PFSK-1 (cell line): ENCODE measurements around the gene POLA1. TPM values are rescaled to one million over a fixed set of nuclear protein-coding genes. Genes with fewer than 3 reads are reported as not detected.

ENCODE experiments used
- FOXP2 ChIP-seq: optimal IDR thresholded peaks from 2 replicates; pipeline ENCODE3; 2011; ENCODE audit warnings: borderline replicate concordance, control low read depth, inconsistent platforms; ENCODE audit not compliant: insufficient read depth; ENCODE audit errors: extremely low read length, extremely low read depth
- POLR2AphosphoS5 ChIP-seq: IDR thresholded peaks from 2 replicates; pipeline ENCODE4 v1.6.1; 2012; ENCODE audit warnings: low read depth, mild to moderate bottlenecking, control low read depth, low read length, moderate library complexity
- SIN3A ChIP-seq: IDR thresholded peaks from 2 replicates; pipeline ENCODE4 v1.6.1; 2012; ENCODE audit warnings: mild to moderate bottlenecking, low read length, moderate library complexity, borderline replicate concordance; ENCODE audit not compliant: insufficient read depth
- TAF1 ChIP-seq: IDR thresholded peaks from 2 replicates; pipeline ENCODE4 v1.6.1; 2012; ENCODE audit warnings: low read length, control low read depth, borderline replicate concordance; ENCODE audit not compliant: insufficient read depth
- polyA plus RNA-seq: library from polyadenylated mRNA; unstranded; fragments of >200 nt; gene quantifications from one replicate; pipeline ENCODE4 v1.2.1, GENCODE V29; 2012; ENCODE audit warnings: low read depth, missing spikeins; ENCODE audit not compliant: insufficient read length
- TF ChIP-seq, protein P1 (sequence below), 2 experiments: IDR thresholded peaks; 2 replicates each; pipeline versions ENCODE4 v1.6.1 to v1.8.0; 2011 to 2012; ENCODE audit warnings: low read depth in 2 of 2, low read length in 2 of 2, control low read depth in 1 of 2, inconsistent platforms in 1 of 2, mild to moderate bottlenecking in 1 of 2, moderate library complexity in 1 of 2; ENCODE audit not compliant: insufficient read depth in 1 of 2

POLA1 gene, protein sequence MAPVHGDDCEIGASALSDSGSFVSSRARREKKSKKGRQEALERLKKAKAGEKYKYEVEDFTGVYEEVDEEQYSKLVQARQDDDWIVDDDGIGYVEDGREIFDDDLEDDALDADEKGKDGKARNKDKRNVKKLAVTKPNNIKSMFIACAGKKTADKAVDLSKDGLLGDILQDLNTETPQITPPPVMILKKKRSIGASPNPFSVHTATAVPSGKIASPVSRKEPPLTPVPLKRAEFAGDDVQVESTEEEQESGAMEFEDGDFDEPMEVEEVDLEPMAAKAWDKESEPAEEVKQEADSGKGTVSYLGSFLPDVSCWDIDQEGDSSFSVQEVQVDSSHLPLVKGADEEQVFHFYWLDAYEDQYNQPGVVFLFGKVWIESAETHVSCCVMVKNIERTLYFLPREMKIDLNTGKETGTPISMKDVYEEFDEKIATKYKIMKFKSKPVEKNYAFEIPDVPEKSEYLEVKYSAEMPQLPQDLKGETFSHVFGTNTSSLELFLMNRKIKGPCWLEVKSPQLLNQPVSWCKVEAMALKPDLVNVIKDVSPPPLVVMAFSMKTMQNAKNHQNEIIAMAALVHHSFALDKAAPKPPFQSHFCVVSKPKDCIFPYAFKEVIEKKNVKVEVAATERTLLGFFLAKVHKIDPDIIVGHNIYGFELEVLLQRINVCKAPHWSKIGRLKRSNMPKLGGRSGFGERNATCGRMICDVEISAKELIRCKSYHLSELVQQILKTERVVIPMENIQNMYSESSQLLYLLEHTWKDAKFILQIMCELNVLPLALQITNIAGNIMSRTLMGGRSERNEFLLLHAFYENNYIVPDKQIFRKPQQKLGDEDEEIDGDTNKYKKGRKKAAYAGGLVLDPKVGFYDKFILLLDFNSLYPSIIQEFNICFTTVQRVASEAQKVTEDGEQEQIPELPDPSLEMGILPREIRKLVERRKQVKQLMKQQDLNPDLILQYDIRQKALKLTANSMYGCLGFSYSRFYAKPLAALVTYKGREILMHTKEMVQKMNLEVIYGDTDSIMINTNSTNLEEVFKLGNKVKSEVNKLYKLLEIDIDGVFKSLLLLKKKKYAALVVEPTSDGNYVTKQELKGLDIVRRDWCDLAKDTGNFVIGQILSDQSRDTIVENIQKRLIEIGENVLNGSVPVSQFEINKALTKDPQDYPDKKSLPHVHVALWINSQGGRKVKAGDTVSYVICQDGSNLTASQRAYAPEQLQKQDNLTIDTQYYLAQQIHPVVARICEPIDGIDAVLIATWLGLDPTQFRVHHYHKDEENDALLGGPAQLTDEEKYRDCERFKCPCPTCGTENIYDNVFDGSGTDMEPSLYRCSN (N-terminal part only)
- polyA plus RNA-seq: 4.8 TPM

DNA sequence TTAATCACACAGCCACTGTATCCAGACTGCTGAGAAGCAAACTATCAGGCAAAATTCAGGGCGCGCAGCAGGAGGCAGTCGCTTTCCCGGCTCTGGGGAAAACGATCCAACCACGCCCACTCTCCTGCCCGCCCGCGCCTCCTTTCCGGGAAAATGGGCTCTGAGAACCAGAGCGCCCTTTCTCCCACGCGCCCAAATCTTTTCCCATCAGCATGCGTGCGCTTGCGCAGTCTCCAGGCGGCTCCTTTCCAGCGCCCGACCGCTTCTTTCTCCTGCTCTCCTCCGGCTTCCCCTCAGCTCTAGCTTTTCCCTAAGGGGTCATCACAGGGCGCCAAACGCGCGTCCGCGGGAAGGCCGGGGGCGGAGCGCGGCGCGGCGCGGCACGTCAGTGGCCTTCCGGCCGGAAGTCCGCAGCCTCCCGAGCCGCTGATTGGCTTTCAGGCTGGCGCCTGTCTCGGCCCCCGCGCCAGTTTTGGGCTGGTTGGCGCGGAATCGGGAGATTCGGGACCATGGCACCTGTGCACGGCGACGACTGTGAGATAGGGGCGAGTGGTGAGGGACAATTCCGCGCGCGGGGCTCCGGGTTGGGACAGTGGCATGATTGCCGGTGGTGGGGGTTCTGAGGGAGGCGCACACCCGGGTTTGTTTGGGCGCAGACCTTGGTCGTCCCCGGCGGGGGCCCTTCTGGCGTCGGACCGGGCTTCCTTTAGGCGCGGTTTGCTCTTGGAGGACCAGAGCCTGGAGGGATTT, at the start of gene POLA1:
Gene POLA1 (plus strand): TSS at position 466 of the 750 bp plus-strand sequence. CDS start 44 bp downstream, at position 510.
- TF ChIP-seq SIN3A: no peak
- TF ChIP-seq, protein P1, sequence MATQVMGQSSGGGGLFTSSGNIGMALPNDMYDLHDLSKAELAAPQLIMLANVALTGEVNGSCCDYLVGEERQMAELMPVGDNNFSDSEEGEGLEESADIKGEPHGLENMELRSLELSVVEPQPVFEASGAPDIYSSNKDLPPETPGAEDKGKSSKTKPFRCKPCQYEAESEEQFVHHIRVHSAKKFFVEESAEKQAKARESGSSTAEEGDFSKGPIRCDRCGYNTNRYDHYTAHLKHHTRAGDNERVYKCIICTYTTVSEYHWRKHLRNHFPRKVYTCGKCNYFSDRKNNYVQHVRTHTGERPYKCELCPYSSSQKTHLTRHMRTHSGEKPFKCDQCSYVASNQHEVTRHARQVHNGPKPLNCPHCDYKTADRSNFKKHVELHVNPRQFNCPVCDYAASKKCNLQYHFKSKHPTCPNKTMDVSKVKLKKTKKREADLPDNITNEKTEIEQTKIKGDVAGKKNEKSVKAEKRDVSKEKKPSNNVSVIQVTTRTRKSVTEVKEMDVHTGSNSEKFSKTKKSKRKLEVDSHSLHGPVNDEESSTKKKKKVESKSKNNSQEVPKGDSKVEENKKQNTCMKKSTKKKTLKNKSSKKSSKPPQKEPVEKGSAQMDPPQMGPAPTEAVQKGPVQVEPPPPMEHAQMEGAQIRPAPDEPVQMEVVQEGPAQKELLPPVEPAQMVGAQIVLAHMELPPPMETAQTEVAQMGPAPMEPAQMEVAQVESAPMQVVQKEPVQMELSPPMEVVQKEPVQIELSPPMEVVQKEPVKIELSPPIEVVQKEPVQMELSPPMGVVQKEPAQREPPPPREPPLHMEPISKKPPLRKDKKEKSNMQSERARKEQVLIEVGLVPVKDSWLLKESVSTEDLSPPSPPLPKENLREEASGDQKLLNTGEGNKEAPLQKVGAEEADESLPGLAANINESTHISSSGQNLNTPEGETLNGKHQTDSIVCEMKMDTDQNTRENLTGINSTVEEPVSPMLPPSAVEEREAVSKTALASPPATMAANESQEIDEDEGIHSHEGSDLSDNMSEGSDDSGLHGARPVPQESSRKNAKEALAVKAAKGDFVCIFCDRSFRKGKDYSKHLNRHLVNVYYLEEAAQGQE (IDR thresholded peaks at IDR 0.05; ENCODE audit: insufficient read depth in 1 of 2, low read depth in 2 of 2, low read length in 2 of 2): no peak
- peak; percentile 40; the same call in 1 of the 2 replicates for TF ChIP-seq POLR2AphosphoS5
- peak; percentile 43 for TF ChIP-seq FOXP2
- no peak for TF ChIP-seq TAF1

DNA sequence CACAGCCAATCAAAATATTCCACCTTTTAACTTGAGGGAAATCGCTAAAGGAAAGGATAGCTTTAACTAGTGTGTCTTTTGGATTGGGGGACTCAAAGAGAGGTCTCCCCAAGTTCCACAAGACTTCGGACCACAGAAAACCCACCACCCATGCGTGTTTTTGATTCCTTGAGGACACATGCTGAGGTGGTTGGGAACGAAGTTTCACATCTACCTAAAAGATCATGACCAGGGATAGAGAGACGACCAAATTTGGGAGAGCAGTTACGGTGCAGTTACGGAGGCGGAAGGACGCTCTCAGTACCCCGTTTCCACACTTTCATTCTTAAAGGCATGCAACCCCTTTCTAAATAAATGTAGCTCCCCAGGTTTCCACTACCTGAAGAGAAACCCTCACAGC, 47.7 kb upstream of the POLA1 start:
- no peak for TF ChIP-seq TAF1
- TF ChIP-seq SIN3A: no peak
- TF ChIP-seq, protein P1 (IDR thresholded peaks at IDR 0.05; ENCODE audit: insufficient read depth in 1 of 2, low read depth in 2 of 2, low read length in 2 of 2): no peak
- no peak for TF ChIP-seq FOXP2
- no peak for TF ChIP-seq POLR2AphosphoS5

DNA sequence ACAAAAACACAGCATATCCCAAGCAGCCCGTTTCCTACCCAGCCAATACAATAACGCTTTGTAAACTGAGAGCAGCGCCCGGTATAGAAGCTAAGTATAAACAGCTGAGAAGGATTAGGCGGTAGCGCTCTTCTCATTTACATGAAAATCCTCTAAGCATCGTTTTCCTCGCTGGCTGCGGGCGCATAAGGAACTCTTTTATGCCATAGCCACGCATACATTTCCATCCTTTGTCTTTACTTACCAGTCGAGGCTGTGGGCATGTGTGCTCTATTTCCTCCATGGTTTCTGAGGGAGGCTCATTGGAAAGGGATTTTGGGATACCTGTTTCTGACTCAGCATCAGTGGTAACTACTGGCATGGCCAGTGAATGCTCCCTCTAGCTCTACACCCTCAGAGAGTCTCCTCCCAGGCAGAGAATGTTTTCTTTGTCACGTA, 47.0 kb upstream of the POLA1 start:
- TF ChIP-seq, protein P1 (IDR thresholded peaks at IDR 0.05; ENCODE audit: insufficient read depth in 1 of 2, low read depth in 2 of 2, low read length in 2 of 2): no peak
- TF ChIP-seq SIN3A: no peak
- TF ChIP-seq TAF1: no peak
- no peak for TF ChIP-seq FOXP2
- no peak for TF ChIP-seq POLR2AphosphoS5

DNA sequence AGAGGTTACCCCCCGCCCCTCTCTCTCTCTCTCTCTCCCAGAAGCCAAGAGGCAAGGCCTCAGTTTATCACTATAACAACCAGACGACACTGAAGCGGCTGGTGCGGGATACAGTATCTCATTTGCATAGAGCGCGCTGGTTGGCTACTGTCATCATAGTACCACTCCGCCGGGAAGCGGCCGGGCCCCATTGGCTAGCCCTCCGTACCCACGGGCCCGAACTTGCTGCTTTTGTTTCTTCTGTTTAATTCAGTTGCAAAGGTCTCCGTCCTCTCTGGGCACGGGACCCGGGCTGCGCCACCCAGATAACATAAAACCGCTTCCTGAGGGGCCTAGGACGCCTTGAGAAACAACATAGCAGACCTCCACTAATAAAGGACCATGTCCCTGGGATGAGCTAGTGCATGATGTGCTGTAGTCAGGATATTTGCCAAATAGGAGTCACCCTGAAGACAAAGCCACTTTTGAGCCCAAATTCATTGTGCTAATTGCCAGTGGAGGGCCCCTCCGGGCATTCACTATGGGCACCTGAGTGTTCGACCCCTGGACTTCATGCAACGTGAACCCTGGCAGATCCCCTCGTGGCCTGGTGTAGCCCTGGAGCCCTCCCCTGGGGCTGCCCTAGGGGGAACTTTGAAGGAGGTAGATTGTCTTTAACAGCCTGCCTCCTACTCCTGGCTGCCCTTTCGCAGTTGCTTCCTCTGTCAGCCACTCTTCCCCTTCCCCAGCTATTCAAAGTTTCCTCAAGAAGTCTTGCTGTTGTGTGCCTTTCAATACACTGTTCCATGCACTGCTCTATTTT, 46.3 kb upstream of the POLA1 start, which contains the start of gene PCYT1B:
Gene PCYT1B (minus strand): TSS at position 91 of the 802 bp plus-strand sequence. CDS start 242 bp downstream, outside the sequence.
- TF ChIP-seq POLR2AphosphoS5 (no peak), SIN3A (no peak), TAF1 (no peak), FOXP2 (no peak)
- TF ChIP-seq, protein P1 (IDR thresholded peaks at IDR 0.05; ENCODE audit: insufficient read depth in 1 of 2, low read depth in 2 of 2, low read length in 2 of 2): no peak
